22Rv1 (cell line): Measurements from ENCODE around the gene NRN1.

ENCODE experiments used
- ZFX ChIP-seq: fragments of 450-650 bp; IDR thresholded peaks from 2 replicates; pipeline ENCODE4 v1.6.1; 2017; ENCODE audit warnings: antibody characterized with exemption, borderline replicate concordance
- TF ChIP-seq, protein P1 (sequence below): fragments of 450-650 bp; IDR thresholded peaks from 2 replicates; pipeline ENCODE4 v1.5.1; 2017; ENCODE audit warnings: mild to moderate bottlenecking

DNA sequence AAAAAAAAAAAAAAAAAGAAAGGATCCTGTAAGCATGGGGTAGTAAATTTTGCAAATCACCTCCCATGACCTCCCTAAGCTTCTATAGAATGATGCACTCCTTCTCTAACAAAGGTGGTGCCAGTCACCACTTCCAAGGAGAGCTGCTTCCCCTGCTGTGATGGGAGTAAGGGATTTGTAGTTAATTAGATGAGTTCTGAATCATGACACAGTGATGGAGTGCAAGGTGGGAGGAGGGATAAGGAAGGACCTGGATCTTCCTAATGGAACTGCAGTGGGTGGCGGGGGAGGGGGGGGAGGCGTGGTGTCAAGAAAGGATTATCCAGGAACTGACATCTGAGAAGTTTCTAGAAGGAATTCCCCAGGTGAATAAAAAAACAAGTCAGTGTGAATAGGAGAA, 47.8 kb downstream of the NRN1 start:
- TF ChIP-seq, protein P1, sequence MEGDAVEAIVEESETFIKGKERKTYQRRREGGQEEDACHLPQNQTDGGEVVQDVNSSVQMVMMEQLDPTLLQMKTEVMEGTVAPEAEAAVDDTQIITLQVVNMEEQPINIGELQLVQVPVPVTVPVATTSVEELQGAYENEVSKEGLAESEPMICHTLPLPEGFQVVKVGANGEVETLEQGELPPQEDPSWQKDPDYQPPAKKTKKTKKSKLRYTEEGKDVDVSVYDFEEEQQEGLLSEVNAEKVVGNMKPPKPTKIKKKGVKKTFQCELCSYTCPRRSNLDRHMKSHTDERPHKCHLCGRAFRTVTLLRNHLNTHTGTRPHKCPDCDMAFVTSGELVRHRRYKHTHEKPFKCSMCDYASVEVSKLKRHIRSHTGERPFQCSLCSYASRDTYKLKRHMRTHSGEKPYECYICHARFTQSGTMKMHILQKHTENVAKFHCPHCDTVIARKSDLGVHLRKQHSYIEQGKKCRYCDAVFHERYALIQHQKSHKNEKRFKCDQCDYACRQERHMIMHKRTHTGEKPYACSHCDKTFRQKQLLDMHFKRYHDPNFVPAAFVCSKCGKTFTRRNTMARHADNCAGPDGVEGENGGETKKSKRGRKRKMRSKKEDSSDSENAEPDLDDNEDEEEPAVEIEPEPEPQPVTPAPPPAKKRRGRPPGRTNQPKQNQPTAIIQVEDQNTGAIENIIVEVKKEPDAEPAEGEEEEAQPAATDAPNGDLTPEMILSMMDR: no peak
- no peak for TF ChIP-seq ZFX
